ENCODE results near the gene PRR23E. TPM values are rescaled to one million over a fixed set of nuclear protein-coding genes. Genes with fewer than 3 reads are reported as not detected.

The PRR23E gene
- total RNA-seq, 1 donor from 2014 or later: not detected

- TF ChIP-seq CTCF (IDR thresholded peaks at IDR 0.05): no peak
- Mint-ChIP-seq H3K27ac (ENCODE audit: unreplicated experiment) (no peak overlapping the region), H3K4me3 (ENCODE audit: unreplicated experiment) (no peak overlapping the region), H3K9me3 (ENCODE audit: low read depth) (peaks cover 20% of the 10 kb centered on the region), H3K36me3 (ENCODE audit: low read depth) (peaks cover 4% of the 10 kb centered on the region), H3K27me3 (ENCODE audit: low read depth) (peaks cover 29% of the 10 kb centered on the region), H3K4me1 (ENCODE audit: low read depth) (no peaks in the 10 kb centered on the region)
- no peak for DNase-seq (ENCODE audit: low spot score)
Measured at GRCh38 chr3:127182431-127182830, 10.5 kb upstream of the PRR23E start.

- Mint-ChIP-seq H3K27ac (ENCODE audit: unreplicated experiment) (no peak overlapping the region), H3K27me3 (ENCODE audit: low read depth) (peaks cover 33% of the 10 kb centered on the region), H3K4me3 (ENCODE audit: unreplicated experiment) (no peak overlapping the region), H3K4me1 (ENCODE audit: low read depth) (no peaks in the 10 kb centered on the region), H3K36me3 (ENCODE audit: low read depth) (peaks cover 4% of the 10 kb centered on the region), H3K9me3 (ENCODE audit: low read depth) (peaks cover 24% of the 10 kb centered on the region)
- DNase-seq (ENCODE audit: low spot score): no peak
- no peak for TF ChIP-seq CTCF (IDR thresholded peaks at IDR 0.05)
Measured at GRCh38 chr3:127182848-127183714, 9.8 kb upstream of the PRR23E start.

- Mint-ChIP-seq H3K4me1 (ENCODE audit: low read depth) (no peaks in the 10 kb centered on the region), H3K27me3 (ENCODE audit: low read depth) (peaks cover 43% of the 10 kb centered on the region), H3K36me3 (ENCODE audit: low read depth) (peaks cover 1% of the 10 kb centered on the region), H3K4me3 (ENCODE audit: unreplicated experiment) (no peak overlapping the region), H3K9me3 (ENCODE audit: low read depth) (peaks cover 24% of the 10 kb centered on the region), H3K27ac (ENCODE audit: unreplicated experiment) (no peak overlapping the region)
- DNase-seq (ENCODE audit: low spot score): no peak
- TF ChIP-seq CTCF (IDR thresholded peaks at IDR 0.05): no peak
Measured at GRCh38 chr3:127183931-127184869, 8.7 kb upstream of the PRR23E start.

- Mint-ChIP-seq H3K4me3 (ENCODE audit: unreplicated experiment) (no peak overlapping the region), H3K9me3 (ENCODE audit: low read depth) (peaks cover 17% of the 10 kb centered on the region), H3K36me3 (ENCODE audit: low read depth) (peaks cover 1% of the 10 kb centered on the region), H3K27me3 (ENCODE audit: low read depth) (peaks cover 44% of the 10 kb centered on the region), H3K4me1 (ENCODE audit: low read depth) (no peaks in the 10 kb centered on the region), H3K27ac (ENCODE audit: unreplicated experiment) (no peak overlapping the region)
- no peak for DNase-seq (ENCODE audit: low spot score)
- no peak for TF ChIP-seq CTCF (IDR thresholded peaks at IDR 0.05)
Measured at GRCh38 chr3:127184870-127185216, 8.1 kb upstream of the PRR23E start.

- no peak for TF ChIP-seq CTCF (IDR thresholded peaks at IDR 0.05)
Measured at GRCh38 chr3:127185268-127185667, 7.7 kb upstream of the PRR23E start.

More at GRCh38 chr3:127185268-127185667, 7.7 kb upstream of the PRR23E start:
- H3K9me3 Mint-ChIP-seq (ENCODE audit: low read depth): peaks cover 13% of the 10 kb centered on the region
- no peak for DNase-seq (ENCODE audit: low spot score)
- H3K27ac Mint-ChIP-seq (ENCODE audit: unreplicated experiment): no peak overlapping the region
- no peaks in the 10 kb centered on the region for H3K4me1 Mint-ChIP-seq (ENCODE audit: low read depth)
- no peak overlapping the region for H3K4me3 Mint-ChIP-seq (ENCODE audit: unreplicated experiment)
- H3K36me3 Mint-ChIP-seq (ENCODE audit: low read depth): no peaks in the 10 kb centered on the region
- peaks cover 42% of the 10 kb centered on the region for H3K27me3 Mint-ChIP-seq (ENCODE audit: low read depth)

All from chondrocyte (in vitro differentiated cells).